Measurements from ENCODE around the gene EPHA7. TPM values are rescaled to one million over a fixed set of nuclear protein-coding genes. Genes with fewer than 3 reads are reported as not detected.

Gene EPHA7
- total RNA-seq, 1 donor from 2014 or later, result 55.4 TPM

DNA sequence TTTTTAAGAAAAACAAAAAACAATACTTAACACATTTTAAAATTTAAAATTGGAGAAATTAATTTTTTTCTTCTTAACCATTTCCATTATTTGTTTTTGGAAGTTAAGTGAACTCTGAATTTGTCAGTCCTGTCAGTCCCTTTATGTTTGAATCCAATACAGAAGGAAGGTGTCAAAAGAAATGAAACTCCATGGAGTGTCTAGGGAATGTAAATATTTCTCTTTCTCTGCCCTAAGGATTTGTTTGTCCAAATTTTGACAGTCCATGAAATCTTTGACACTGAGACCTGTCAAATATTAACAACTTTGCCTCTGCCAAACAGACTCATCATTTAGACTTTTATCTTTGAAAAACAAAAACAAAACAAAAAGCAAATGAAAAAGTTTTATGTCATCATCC is 166.4 kb downstream of the EPHA7 start:
- Mint-ChIP-seq H3K9me3 (ENCODE audit: low read depth) (no peaks in the 10 kb centered on the region), H3K4me1 (ENCODE audit: low read depth) (peaks cover 15% of the 10 kb centered on the region), H3K4me3 (ENCODE audit: unreplicated experiment) (no peak overlapping the region), H3K27ac (ENCODE audit: unreplicated experiment) (no peak overlapping the region), H3K27me3 (ENCODE audit: low read depth) (no peaks in the 10 kb centered on the region), H3K36me3 (ENCODE audit: low read depth) (peaks cover 13% of the 10 kb centered on the region)
- no peak for DNase-seq (ENCODE audit: low spot score)
- TF ChIP-seq, protein P1, sequence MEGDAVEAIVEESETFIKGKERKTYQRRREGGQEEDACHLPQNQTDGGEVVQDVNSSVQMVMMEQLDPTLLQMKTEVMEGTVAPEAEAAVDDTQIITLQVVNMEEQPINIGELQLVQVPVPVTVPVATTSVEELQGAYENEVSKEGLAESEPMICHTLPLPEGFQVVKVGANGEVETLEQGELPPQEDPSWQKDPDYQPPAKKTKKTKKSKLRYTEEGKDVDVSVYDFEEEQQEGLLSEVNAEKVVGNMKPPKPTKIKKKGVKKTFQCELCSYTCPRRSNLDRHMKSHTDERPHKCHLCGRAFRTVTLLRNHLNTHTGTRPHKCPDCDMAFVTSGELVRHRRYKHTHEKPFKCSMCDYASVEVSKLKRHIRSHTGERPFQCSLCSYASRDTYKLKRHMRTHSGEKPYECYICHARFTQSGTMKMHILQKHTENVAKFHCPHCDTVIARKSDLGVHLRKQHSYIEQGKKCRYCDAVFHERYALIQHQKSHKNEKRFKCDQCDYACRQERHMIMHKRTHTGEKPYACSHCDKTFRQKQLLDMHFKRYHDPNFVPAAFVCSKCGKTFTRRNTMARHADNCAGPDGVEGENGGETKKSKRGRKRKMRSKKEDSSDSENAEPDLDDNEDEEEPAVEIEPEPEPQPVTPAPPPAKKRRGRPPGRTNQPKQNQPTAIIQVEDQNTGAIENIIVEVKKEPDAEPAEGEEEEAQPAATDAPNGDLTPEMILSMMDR (IDR thresholded peaks at IDR 0.05), result no peak

DNA sequence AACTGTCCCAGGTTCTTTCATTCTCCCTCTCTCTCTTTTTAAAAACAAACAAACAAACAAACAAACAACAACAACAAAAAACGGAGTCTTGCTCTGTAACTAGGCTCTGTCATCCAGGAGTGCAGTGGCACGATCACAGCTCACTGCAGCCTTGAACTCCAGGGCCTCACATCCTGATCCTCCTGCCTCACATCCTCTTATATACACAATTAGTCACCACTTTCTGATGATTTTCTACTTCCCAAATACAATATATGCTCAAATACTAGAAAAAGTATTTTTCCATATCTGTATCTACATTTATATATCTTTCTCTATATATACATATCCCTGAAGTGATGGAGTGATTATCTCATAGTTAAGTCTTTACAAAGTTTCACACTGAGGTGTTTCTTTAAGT is 170.7 kb downstream of the EPHA7 start:
- Mint-ChIP-seq H3K27me3 (ENCODE audit: low read depth) (no peaks in the 10 kb centered on the region), H3K27ac (ENCODE audit: unreplicated experiment) (peak overlapping the region; percentile 85), H3K4me1 (ENCODE audit: low read depth) (peaks cover 24% of the 10 kb centered on the region), H3K36me3 (ENCODE audit: low read depth) (peaks cover 6% of the 10 kb centered on the region), H3K4me3 (ENCODE audit: unreplicated experiment) (no peak overlapping the region), H3K9me3 (ENCODE audit: low read depth) (no peaks in the 10 kb centered on the region)
- TF ChIP-seq, protein P1 (IDR thresholded peaks at IDR 0.05), result no peak
- no peak for DNase-seq (ENCODE audit: low spot score)

DNA sequence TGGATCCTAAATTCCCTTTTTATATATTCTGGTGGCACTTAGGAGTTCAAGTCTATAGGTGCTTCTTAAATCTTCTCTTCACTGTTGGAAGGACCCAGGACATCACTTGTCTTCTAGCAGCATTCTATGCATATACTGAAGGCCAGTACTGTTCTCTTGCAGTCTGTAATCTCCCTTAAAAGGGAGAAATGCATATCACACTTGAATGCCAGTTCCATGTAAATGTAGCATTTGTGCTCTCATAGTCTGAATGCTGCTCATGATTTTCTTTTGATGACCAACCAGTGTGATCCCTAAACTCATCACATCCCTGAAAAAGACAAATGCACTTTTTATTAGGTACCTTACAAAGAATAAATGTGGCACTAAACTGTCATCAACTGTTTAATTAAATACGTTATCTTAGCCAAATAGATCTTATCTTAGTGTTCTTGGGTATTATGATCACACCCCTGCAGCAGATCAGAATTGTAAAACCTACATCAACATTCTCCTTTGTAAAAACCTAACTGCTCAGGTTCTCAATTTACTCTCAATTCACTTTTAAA is 176.1 kb downstream of the EPHA7 start:
- Mint-ChIP-seq H3K36me3 (ENCODE audit: low read depth) (no peaks in the 10 kb centered on the region), H3K27ac (ENCODE audit: unreplicated experiment) (no peak overlapping the region), H3K27me3 (ENCODE audit: low read depth) (no peaks in the 10 kb centered on the region), H3K4me1 (ENCODE audit: low read depth) (peaks cover 14% of the 10 kb centered on the region), H3K9me3 (ENCODE audit: low read depth) (no peaks in the 10 kb centered on the region), H3K4me3 (ENCODE audit: unreplicated experiment) (no peak overlapping the region)
- no peak for DNase-seq (ENCODE audit: low spot score)
- TF ChIP-seq, protein P1 (IDR thresholded peaks at IDR 0.05), result no peak

DNA sequence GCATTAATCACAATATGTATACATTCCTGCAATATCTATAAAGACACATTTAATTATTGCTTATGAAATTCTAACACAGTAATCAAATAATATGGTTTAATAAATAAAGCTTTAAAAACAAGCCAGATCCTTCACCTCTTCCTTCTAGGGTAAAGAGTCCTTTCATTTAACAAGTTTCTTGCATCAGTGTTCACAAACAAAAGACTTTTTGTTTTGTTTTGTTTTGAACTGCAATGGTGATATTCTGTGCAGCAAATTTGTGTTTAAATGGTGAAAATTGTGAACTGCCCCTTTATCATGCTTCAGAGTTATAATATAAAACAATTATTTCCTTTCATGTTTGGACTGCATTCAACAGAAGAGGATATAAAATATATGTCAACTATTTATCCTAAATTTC is 177.3 kb downstream of the EPHA7 start:
- H3K4me1 Mint-ChIP-seq (ENCODE audit: low read depth), result peaks cover 10% of the 10 kb centered on the region
- H3K27ac Mint-ChIP-seq (ENCODE audit: unreplicated experiment), result no peak overlapping the region
- no peak for DNase-seq (ENCODE audit: low spot score)
- TF ChIP-seq, protein P1 (IDR thresholded peaks at IDR 0.05), result no peak
- H3K9me3 Mint-ChIP-seq (ENCODE audit: low read depth), result no peaks in the 10 kb centered on the region
- no peaks in the 10 kb centered on the region for H3K27me3 Mint-ChIP-seq (ENCODE audit: low read depth)
- no peak overlapping the region for H3K4me3 Mint-ChIP-seq (ENCODE audit: unreplicated experiment)
- H3K36me3 Mint-ChIP-seq (ENCODE audit: low read depth), result no peaks in the 10 kb centered on the region

DNA sequence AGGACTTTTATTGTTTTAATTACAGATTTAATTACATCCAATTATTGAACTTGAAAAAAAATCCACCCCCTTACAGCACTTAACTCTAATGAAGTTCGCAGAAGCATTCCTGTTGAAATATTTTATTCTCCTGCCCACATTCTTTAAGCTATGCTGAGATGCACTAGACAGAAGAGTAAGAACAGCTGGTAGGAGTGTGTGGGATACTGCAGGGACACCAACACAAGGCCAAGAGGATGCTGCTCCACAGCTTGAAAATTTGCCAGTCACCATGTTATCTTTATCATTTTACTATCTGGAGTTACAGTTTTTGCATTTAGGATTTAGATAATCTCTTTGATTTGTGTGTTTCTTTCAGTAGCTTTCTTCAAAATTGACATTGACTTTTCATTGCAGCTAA is 180.7 kb downstream of the EPHA7 start:
- TF ChIP-seq, protein P1 (IDR thresholded peaks at IDR 0.05), result no peak
- Mint-ChIP-seq H3K27ac (ENCODE audit: unreplicated experiment) (no peak overlapping the region), H3K36me3 (ENCODE audit: low read depth) (no peaks in the 10 kb centered on the region), H3K27me3 (ENCODE audit: low read depth) (no peaks in the 10 kb centered on the region), H3K4me1 (ENCODE audit: low read depth) (peaks cover 5% of the 10 kb centered on the region), H3K4me3 (ENCODE audit: unreplicated experiment) (no peak overlapping the region), H3K9me3 (ENCODE audit: low read depth) (no peaks in the 10 kb centered on the region)
- DNase-seq (ENCODE audit: low spot score), result no peak
